Esophagus mucosa (tissue), 1 donor: Measurements from ENCODE around the gene CHID1. TPM values are rescaled to one million over a fixed set of nuclear protein-coding genes. Genes with fewer than 3 reads are reported as not detected.
A peak's percentile ranks its signal among the peaks of the same experiment; 100 is the strongest.

Experiments
- ATAC-seq: fragments of 200-7000 bp; cut with Tn5 transposase; one replicate; pipeline ENCODE4 v1.9.1; 2020
- total RNA-seq: library from RNA; stranded (reverse); gene quantifications from one replicate; pipeline ENCODE4 v1.2.4, GENCODE V29; 2023
- donor health status: DM: yes; HTN: yes; CAD: no.

The CHID1 gene
- total RNA-seq, 1 donor from 2014 or later = 56.6 TPM

- ATAC-seq = peak; percentile 39
Measured at GRCh38 chr11:932435-932834, 21.8 kb upstream of the CHID1 start.

GRCh38 chr11:931385-931784 is 20.8 kb upstream of the CHID1 start:
- ATAC-seq = no peak

- ATAC-seq = no peak
Measured at GRCh38 chr11:929405-929804, 18.8 kb upstream of the CHID1 start.

GRCh38 chr11:928786-929185 is 18.2 kb upstream of the CHID1 start:
- ATAC-seq = no peak

GRCh38 chr11:927871-928270 is 17.3 kb upstream of the CHID1 start:
- ATAC-seq = no peak

- ATAC-seq = peak; percentile 12
Measured at GRCh38 chr11:926341-926916, 15.8 kb upstream of the CHID1 start.

GRCh38 chr11:925496-926301 is 15.1 kb upstream of the CHID1 start, which contains the start of gene AP2A2:
TSS of gene AP2A2 (plus strand) at chr11:925870. CDS start at chr11:926022, 152 bp downstream.
- ATAC-seq = peak; percentile 91

- peak; percentile 8 for ATAC-seq
Measured at GRCh38 chr11:925158-925495, 14.5 kb upstream of the CHID1 start.

GRCh38 chr11:924406-925157 is 14.0 kb upstream of the CHID1 start:
- ATAC-seq = peak; percentile 6

- ATAC-seq = no peak
Measured at GRCh38 chr11:923691-924405, 13.2 kb upstream of the CHID1 start.

GRCh38 chr11:921921-922678 is 11.5 kb upstream of the CHID1 start:
- no peak for ATAC-seq

GRCh38 chr11:917426-917825 is 6.8 kb upstream of the CHID1 start:
- no peak for ATAC-seq

GRCh38 chr11:914747-915501 is 4.3 kb upstream of the CHID1 start:
- no peak for ATAC-seq

- no peak for ATAC-seq
Measured at GRCh38 chr11:914204-914603, 3.6 kb upstream of the CHID1 start.

GRCh38 chr11:913043-913442 is 2.4 kb upstream of the CHID1 start:
- ATAC-seq = no peak

- ATAC-seq = no peak
Measured at GRCh38 chr11:912266-912665, 1.7 kb upstream of the CHID1 start.

GRCh38 chr11:911890-912219 is 1.2 kb upstream of the CHID1 start:
- ATAC-seq = no peak

GRCh38 chr11:911031-911889 is 650 bp upstream of the CHID1 start:
- ATAC-seq = peak; percentile 22

- peak; percentile 27 for ATAC-seq
Measured at GRCh38 chr11:910044-910588, 494 bp downstream of the CHID1 start.

GRCh38 chr11:909406-909805 is 1.2 kb downstream of the CHID1 start:
- no peak for ATAC-seq
